Cardiac fibroblast (primary cell): ENCODE data around the gene CLDN3.
A peak's percentile ranks its signal among the peaks of the same experiment; 100 is the strongest.

Experiments
- DNase-seq, 2 donors: peaks; one replicate each; pipeline versions ENCODE4 v3.0.0 to v3.0.0-alpha.2; 2010; ENCODE audit warnings: low read depth in 2 of 2
- H3K4me3 ChIP-seq, 2 donors: replicated peaks in 1 of 2; 1 replicate in 1 of 2; 2 replicates in 1 of 2; pipeline ENCODE4 v1.5.1; 2011; ENCODE audit warnings: low read depth in 2 of 2, low read length in 2 of 2, mild to moderate bottlenecking in 2 of 2, moderate library complexity in 1 of 2
- TF ChIP-seq, protein P1 (sequence below): IDR thresholded peaks from one replicate; pipeline ENCODE4 v1.5.1; 2011; ENCODE audit warnings: low read depth, mild to moderate bottlenecking, low read length, inconsistent platforms

The CLDN3 gene

DNA sequence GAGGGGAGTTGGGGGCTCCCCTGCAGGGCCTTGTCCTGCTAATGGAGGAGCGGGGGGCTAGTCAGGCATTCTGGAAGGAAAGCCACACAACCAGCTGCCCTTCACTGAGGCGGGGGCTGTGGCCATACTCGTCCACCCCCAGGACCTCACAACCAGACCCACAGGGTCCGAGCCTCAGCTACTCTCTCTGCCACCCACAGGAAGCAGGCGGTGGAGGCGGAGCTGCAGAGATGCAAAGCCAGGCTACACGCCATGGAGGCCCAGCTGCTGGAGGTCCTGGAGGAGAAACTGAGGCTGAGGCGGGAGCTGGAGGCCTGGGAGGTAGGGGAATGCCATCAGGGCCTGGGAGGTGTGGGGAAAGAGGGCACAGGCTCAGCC lies 34.6 kb downstream of the CLDN3 start:
- TF ChIP-seq, protein P1, sequence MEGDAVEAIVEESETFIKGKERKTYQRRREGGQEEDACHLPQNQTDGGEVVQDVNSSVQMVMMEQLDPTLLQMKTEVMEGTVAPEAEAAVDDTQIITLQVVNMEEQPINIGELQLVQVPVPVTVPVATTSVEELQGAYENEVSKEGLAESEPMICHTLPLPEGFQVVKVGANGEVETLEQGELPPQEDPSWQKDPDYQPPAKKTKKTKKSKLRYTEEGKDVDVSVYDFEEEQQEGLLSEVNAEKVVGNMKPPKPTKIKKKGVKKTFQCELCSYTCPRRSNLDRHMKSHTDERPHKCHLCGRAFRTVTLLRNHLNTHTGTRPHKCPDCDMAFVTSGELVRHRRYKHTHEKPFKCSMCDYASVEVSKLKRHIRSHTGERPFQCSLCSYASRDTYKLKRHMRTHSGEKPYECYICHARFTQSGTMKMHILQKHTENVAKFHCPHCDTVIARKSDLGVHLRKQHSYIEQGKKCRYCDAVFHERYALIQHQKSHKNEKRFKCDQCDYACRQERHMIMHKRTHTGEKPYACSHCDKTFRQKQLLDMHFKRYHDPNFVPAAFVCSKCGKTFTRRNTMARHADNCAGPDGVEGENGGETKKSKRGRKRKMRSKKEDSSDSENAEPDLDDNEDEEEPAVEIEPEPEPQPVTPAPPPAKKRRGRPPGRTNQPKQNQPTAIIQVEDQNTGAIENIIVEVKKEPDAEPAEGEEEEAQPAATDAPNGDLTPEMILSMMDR: no peak
- no peak for DNase-seq

DNA sequence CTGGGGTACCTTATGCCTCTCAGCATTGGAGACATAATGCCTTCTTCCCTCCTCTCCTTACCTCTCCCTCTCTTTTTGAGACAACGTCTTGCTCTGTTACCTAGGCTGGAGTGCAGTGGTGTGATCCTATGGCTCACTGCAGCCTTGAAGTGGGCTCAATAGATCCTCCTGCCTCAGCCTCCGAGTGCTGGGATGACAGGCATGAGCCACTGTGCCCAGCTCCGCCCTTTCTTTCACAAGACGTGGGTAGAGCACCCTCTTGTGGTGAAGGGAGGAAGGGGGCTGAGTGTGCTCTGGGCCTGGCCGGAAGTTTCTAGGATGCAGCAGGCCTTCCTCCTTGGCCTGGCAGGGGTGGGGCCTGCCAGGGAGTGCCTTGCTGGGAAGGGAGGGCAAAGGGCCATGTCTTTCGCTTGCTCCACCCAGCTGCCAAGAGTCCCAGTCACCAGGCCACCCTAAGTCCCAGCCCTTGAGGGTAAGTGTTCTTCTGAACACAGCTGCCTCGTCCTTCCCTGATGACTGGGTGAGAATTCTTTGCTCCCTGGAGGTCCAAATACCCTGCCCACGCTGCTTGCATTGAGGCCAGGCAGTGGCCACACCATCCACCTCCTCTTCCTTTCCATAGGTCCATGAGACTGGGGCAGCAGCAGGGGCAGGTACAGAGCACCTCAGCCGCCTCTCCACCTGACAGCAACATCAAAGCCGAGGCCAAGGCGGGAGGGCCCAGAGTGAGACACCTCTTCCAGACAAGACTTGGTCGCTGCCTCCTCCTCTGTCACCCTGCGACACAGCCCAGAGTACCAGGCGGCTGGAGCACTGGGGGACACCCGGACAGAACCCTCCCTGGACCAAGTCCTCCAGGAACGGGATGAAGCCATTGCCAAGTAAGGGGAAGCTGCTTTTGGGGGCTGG lies 35.2 kb downstream of the CLDN3 start:
- peak; percentile 90 to 91 for DNase-seq
- TF ChIP-seq, protein P1: peak; percentile 93
- no peak overlapping the region for H3K4me3 ChIP-seq

More for the DNA sequence above, 34.6 kb downstream of the CLDN3 start:
- H3K4me3 ChIP-seq: no peak overlapping the region

DNA sequence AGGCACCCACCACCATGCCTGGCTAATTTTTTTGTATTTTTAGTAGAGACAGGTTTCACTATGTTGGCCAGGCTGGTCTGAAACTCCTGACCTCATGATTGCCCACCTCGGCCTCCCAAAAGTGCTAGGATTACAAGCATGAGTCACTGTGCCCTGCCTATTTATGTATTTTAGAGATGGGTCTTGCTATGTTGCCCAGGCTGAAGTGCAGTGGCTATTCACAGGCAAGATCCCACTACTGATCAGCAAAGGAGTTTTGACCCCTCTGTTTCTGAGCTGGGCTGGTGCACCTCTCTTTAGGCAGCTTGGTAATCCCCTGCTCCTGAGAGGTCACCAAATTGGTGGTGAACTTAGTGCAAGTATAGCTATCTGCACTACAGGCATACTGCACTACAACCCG lies 37.7 kb downstream of the CLDN3 start:
- TF ChIP-seq, protein P1: no peak
- H3K4me3 ChIP-seq: no peak overlapping the region
- no peak for DNase-seq

DNA sequence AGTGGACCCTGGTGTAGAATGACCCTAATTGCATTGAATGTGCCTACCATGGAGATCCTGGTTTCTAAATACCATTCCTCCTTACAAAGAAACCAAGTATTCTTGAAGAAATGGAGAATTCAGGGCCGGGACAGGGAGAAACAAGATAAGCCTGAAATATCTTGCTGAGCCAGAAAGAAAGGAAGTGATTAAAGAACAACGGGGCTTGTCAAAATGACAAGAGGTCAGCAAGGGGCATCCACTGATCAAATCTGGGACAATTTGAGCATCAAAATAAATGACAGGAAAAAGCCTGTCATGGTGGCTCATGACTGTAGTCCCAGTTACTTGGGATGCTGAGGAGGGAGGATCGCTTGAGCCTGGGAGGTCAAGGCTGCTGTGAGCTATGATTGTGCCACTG lies 39.6 kb downstream of the CLDN3 start:
- TF ChIP-seq, protein P1: no peak
- no peak for DNase-seq
- H3K4me3 ChIP-seq: no peak overlapping the region

DNA sequence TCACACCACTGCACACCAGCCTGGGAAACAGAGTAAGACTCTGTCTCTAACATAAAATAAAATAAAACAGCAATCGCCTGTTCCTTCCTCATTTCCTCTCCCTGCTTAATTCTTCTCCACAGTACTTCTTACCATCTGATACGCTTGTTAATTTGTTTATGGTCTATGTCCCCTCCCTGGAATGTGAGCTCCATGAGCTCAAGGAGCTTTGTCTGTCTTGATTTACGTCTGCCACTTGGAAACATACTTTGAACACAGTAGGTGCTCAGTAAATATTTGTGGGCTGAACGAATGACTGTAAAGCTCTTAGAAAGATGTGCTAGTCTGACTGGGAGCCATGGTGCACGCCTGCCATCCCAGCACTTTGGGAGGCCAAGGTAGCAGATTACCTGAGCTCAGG lies 41.5 kb downstream of the CLDN3 start:
- no peak for DNase-seq
- H3K4me3 ChIP-seq: no peak overlapping the region
- TF ChIP-seq, protein P1: no peak

DNA sequence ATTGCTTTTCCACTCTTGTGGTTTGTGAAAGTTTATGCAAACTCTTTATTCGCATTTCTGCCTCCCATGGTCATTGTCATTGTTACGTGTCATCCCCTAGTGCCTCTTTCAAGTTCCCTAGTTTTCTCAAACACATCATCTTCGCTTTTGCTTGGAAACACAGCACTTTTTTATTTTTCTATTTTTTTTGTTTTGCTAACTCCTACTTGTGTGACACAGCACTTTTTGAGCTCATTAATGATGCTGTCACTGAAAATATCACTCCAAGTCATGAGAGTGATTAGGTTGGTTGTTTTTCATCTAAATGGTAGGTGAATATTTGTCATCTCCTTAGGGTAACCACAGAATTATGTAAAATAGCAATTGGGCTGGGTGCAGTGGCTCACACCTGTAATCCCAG lies 42.1 kb downstream of the CLDN3 start:
- DNase-seq: no peak
- TF ChIP-seq, protein P1: no peak
- H3K4me3 ChIP-seq: no peak overlapping the region
